DMS79 (cell line): ENCODE data around the gene SCT.

Source experiments
- DNase-seq: peaks from one replicate; lab custom pipeline; 2025; lab: John Stamatoyannopoulos, UW

Gene SCT

GRCh38 chr11:609341-609811 is 17.6 kb downstream of the SCT start:
- DNase-seq = no peak

GRCh38 chr11:608791-609251 is 18.2 kb downstream of the SCT start:
- no peak for DNase-seq

GRCh38 chr11:607971-608659 is 18.9 kb downstream of the SCT start:
- no peak for DNase-seq

GRCh38 chr11:607020-607780 is 19.8 kb downstream of the SCT start:
- no peak for DNase-seq

GRCh38 chr11:606245-606644 is 20.7 kb downstream of the SCT start:
- DNase-seq = no peak

GRCh38 chr11:605286-606129 is 21.5 kb downstream of the SCT start:
- no peak for DNase-seq

- no peak for DNase-seq
These were observed 23.8 kb downstream of the SCT start for GRCh38 chr11:603154-603553.

- no peak for DNase-seq
These were observed 25.3 kb downstream of the SCT start for GRCh38 chr11:601573-602245.

GRCh38 chr11:598005-598680 is 28.8 kb downstream of the SCT start:
- no peak for DNase-seq

- DNase-seq = no peak
These were observed 29.7 kb downstream of the SCT start for GRCh38 chr11:597166-597725.

GRCh38 chr11:596374-596773 is 30.6 kb downstream of the SCT start:
- no peak for DNase-seq

- no peak for DNase-seq
These were observed 31.6 kb downstream of the SCT start for GRCh38 chr11:595400-595799.

- DNase-seq = no peak
These were observed 33.6 kb downstream of the SCT start for GRCh38 chr11:593347-593746.

- DNase-seq = no peak
These were observed 34.1 kb downstream of the SCT start for GRCh38 chr11:592918-593317.

- DNase-seq = no peak
These were observed 34.5 kb downstream of the SCT start for GRCh38 chr11:592501-592900.

- DNase-seq = no peak
These were observed 36.0 kb downstream of the SCT start for GRCh38 chr11:590997-591396.

- no peak for DNase-seq
These were observed 37.2 kb downstream of the SCT start for GRCh38 chr11:589798-590197.

GRCh38 chr11:587978-588380 is 39.0 kb downstream of the SCT start:
- DNase-seq = no peak

- DNase-seq = no peak
These were observed 39.4 kb downstream of the SCT start for GRCh38 chr11:587546-587945.

GRCh38 chr11:586376-587316 is 40.3 kb downstream of the SCT start:
- no peak for DNase-seq
